Fibroblast of lung (primary cell): ENCODE results near the gene ABCG2. TPM values are rescaled to one million over a fixed set of nuclear protein-coding genes. Genes with fewer than 3 reads are reported as not detected.
A peak's percentile ranks its signal among the peaks of the same experiment; 100 is the strongest.

ENCODE experiments used
- DNase-seq, 2 donors: peaks; one replicate each; pipeline versions ENCODE4 v3.0.0 to v3.0.0-alpha.2; 2010; ENCODE audit warnings: low read depth in 2 of 2
- H2AFZ ChIP-seq: 2 replicates; pipeline ENCODE4 v1.5.1; 2012; ENCODE audit warnings: low read length, control low read depth, inconsistent platforms
- H3K27ac ChIP-seq: 2 replicates; pipeline ENCODE4 v1.5.1; 2011; ENCODE audit warnings: low read length, control low read depth; ENCODE audit not compliant: insufficient read depth
- H3K27me3 ChIP-seq: 2 replicates; pipeline ENCODE4 v1.5.1; 2011; ENCODE audit warnings: mild to moderate bottlenecking, low read length; ENCODE audit not compliant: control insufficient read depth, insufficient read depth
- H3K36me3 ChIP-seq: 2 replicates; pipeline ENCODE4 v1.5.1; 2011; ENCODE audit warnings: low read length; ENCODE audit not compliant: control insufficient read depth, insufficient read depth
- H3K4me1 ChIP-seq: 2 replicates; pipeline ENCODE4 v1.5.1; 2011; ENCODE audit warnings: low read length; ENCODE audit not compliant: control insufficient read depth, insufficient read depth; ENCODE audit errors: extremely low read depth
- H3K4me2 ChIP-seq: 2 replicates; pipeline ENCODE4 v1.5.1; 2011; ENCODE audit warnings: low read length, control low read depth; ENCODE audit not compliant: insufficient read depth; ENCODE audit errors: extremely low read depth
- H3K4me3 ChIP-seq, 4 experiments: fragments of 200-600 bp in 1 of 4; sonication (generic) in 1 of 4; replicated peaks in 1 of 4; 2 replicates each; pipeline ENCODE4 v1.5.1; 2011 to 2016; ENCODE audit warnings: low read length in 4 of 4, low read depth in 3 of 4, mild to moderate bottlenecking in 3 of 4, control low read depth in 2 of 4, inconsistent platforms in 1 of 4, mixed read lengths in 1 of 4; ENCODE audit not compliant: insufficient read depth in 1 of 4; ENCODE audit errors: control extremely low read depth in 1 of 4
- H3K79me2 ChIP-seq: 2 replicates; pipeline ENCODE4 v1.5.1; 2012; ENCODE audit warnings: mild to moderate bottlenecking, low read length, inconsistent platforms; ENCODE audit not compliant: control insufficient read depth, insufficient read depth
- H3K9ac ChIP-seq: 2 replicates; pipeline ENCODE4 v1.5.1; 2011; ENCODE audit warnings: mild to moderate bottlenecking, low read length, control low read depth; ENCODE audit not compliant: insufficient read depth
- H3K9me3 ChIP-seq: 2 replicates; pipeline ENCODE4 v1.5.1; 2012; ENCODE audit warnings: low read depth, low read length; ENCODE audit not compliant: control insufficient read depth, insufficient read depth
- H4K20me1 ChIP-seq: 2 replicates; pipeline ENCODE4 v1.5.1; 2011; ENCODE audit warnings: low read length; ENCODE audit not compliant: control insufficient read depth, insufficient read depth; ENCODE audit errors: extremely low read depth
- CTCF ChIP-seq, 2 donors: IDR thresholded peaks in 1 of 2; conservative IDR thresholded peaks in 1 of 2; 1 replicate in 1 of 2; 2 replicates in 1 of 2; pipeline ENCODE4 v1.5.1; 2011 to 2012; ENCODE audit warnings: low read length in 2 of 2, control low read depth in 1 of 2, inconsistent platforms in 1 of 2, low read depth in 1 of 2, mild to moderate bottlenecking in 1 of 2
- EZH2 ChIP-seq: IDR thresholded peaks from 2 replicates; pipeline ENCODE4 v1.5.1; 2012; ENCODE audit warnings: low read length, control low read depth, mild to moderate bottlenecking; ENCODE audit errors: missing control alignments
- polyA plus RNA-seq, 2 donors: library from polyadenylated mRNA; depleted of rRNA in 1 of 2; stranded (reverse) in 1 of 2; unstranded in 1 of 2; fragments of >200 nt; gene quantifications; 2 replicates each; pipeline ENCODE4 v1.2.1, GENCODE V29; 2011 to 2012; ENCODE audit warnings: missing spikeins in 1 of 2
- total RNA-seq: library from RNA; depleted of rRNA; stranded (reverse); fragments of >200 nt; gene quantifications from 2 replicates; pipeline ENCODE4 v1.2.1, GENCODE V29; 2014

Gene ABCG2
- total and polyA plus RNA-seq, 2 donors (not counting 1 experiment from before 2014, with no cell fraction given), result 1.3 to 5.5 TPM

GRCh38 chr4:88075336-88075735 is 83.1 kb downstream of the ABCG2 start:
- Histone ChIP-seq H3K27ac (no peak overlapping the region), H3K36me3 (peaks cover 4% of the 10 kb centered on the region)
- TF ChIP-seq CTCF (conservative IDR thresholded peaks at IDR 0.05 in 1 of 2, IDR thresholded peaks at IDR 0.05 in 1 of 2; ENCODE audit: low read depth in 1 of 2, low read length in 2 of 2), result no peak
- TF ChIP-seq EZH2, result no peak

GRCh38 chr4:88070031-88070430 is 88.4 kb downstream of the ABCG2 start:
- H3K9me3 ChIP-seq, result no peaks in the 10 kb centered on the region
- H3K27me3 ChIP-seq, result no peaks in the 10 kb centered on the region
- no peaks in the 10 kb centered on the region for H3K79me2 ChIP-seq
- peaks cover 11% of the 10 kb centered on the region for H3K36me3 ChIP-seq
- no peaks in the 10 kb centered on the region for H4K20me1 ChIP-seq
- no peak overlapping the region for H2AFZ ChIP-seq
- no peaks in the 10 kb centered on the region for H3K4me1 ChIP-seq
- H3K4me2 ChIP-seq, result no peak overlapping the region
- TF ChIP-seq CTCF (conservative IDR thresholded peaks at IDR 0.05 in 1 of 2, IDR thresholded peaks at IDR 0.05 in 1 of 2; ENCODE audit: low read depth in 1 of 2, low read length in 2 of 2), result no peak
- no peak for TF ChIP-seq EZH2
- peak in 1 of 2 donors; percentile 4 for DNase-seq
- H3K4me3 ChIP-seq, result no peak overlapping the region
- no peak overlapping the region for H3K9ac ChIP-seq
- H3K27ac ChIP-seq, result no peak overlapping the region

More at GRCh38 chr4:88075336-88075735, 83.1 kb downstream of the ABCG2 start:
- H3K9me3 ChIP-seq, result no peaks in the 10 kb centered on the region
- no peaks in the 10 kb centered on the region for H3K79me2 ChIP-seq
- no peaks in the 10 kb centered on the region for H4K20me1 ChIP-seq
- H3K4me3 ChIP-seq, result no peak overlapping the region
- H3K4me1 ChIP-seq, result no peaks in the 10 kb centered on the region
- H3K4me2 ChIP-seq, result no peak overlapping the region
- no peak overlapping the region for H2AFZ ChIP-seq
- no peak overlapping the region for H3K9ac ChIP-seq
- no peaks in the 10 kb centered on the region for H3K27me3 ChIP-seq
- no peak for DNase-seq

GRCh38 chr4:88064410-88064809 is 94.0 kb downstream of the ABCG2 start:
- no peak for TF ChIP-seq CTCF (conservative IDR thresholded peaks at IDR 0.05 in 1 of 2, IDR thresholded peaks at IDR 0.05 in 1 of 2; ENCODE audit: low read depth in 1 of 2, low read length in 2 of 2)
- TF ChIP-seq EZH2, result no peak
- Histone ChIP-seq H3K27me3 (no peaks in the 10 kb centered on the region), H3K9ac (no peak overlapping the region), H3K27ac (no peak overlapping the region), H3K9me3 (no peaks in the 10 kb centered on the region), H3K79me2 (no peaks in the 10 kb centered on the region), H2AFZ (no peak overlapping the region), H3K4me2 (no peak overlapping the region), H3K36me3 (peaks cover 11% of the 10 kb centered on the region), H3K4me1 (no peaks in the 10 kb centered on the region), H3K4me3 (no peak overlapping the region), H4K20me1 (no peaks in the 10 kb centered on the region)
- DNase-seq, result no peak
